GM15510 (cell line): ENCODE measurements around the gene ASF1B.

Experiments
- POLR2A ChIP-seq: IDR thresholded peaks from 3 replicates; pipeline ENCODE4 v1.6.1; 2011; ENCODE audit warnings: borderline replicate concordance; ENCODE audit not compliant: insufficient read length; ENCODE audit errors: extremely low read depth

Gene ASF1B

DNA sequence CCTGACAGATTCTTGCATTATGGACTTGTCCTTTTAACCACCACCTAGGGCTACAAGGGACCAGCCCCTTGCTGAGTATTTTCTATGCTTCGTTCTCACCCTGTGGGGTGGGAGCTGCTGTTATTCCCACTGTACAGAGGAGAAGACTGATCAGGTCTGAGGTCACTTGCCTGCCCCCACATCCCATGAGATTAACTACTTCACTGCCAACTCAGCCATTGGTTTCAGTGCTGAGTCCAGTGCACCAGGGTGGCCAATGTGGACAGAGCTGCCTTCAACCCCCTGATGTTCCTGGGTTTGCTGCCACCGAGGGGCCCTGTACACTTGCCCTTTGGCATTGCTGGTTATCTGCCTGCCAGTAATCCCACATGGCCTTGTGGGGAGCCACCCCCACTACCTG is 25.7 kb downstream of the ASF1B start:
- no peak for TF ChIP-seq POLR2A

DNA sequence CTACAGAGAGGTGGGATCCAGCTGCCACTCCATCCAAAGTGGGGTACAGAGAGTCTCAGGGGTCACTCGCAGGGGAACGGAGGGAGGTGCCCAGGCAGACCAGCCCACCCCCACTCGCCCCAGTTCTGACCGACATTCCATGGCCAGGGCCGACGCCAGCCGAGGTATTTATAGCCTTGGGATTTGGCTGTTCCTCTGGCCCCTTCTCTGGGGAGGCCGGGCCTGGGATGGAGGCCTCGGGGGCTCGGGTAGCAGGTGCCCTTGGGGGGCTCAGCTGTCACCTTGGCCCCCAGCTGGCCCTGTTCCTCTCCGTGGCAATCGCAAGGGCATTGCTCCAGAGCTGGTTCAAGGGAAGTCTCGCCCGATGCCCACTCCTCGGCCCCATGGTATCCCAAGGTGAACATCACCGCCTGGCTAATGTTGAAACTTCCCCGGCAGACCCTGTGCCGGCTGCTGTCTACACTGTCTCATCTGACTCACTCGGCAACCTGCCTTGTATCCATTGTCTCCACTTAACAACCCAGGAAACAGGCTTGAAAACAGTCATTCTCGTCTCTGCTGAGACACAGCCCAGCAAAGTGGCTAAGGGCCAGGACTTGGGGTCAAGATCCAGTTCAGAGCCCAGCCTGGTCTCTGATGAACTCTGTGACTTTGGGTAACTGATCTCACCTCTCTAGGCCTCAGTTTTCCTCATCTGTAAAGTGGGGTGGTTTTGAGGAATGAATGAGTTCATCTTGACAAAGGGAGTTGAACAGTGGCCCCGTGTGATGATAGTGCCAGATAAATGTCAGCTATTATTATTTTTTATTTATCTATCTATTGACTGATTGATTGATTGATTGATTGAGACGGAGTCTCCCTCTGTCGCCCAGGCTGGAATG is 28.6 kb downstream of the ASF1B start:
- no peak for TF ChIP-seq POLR2A

DNA sequence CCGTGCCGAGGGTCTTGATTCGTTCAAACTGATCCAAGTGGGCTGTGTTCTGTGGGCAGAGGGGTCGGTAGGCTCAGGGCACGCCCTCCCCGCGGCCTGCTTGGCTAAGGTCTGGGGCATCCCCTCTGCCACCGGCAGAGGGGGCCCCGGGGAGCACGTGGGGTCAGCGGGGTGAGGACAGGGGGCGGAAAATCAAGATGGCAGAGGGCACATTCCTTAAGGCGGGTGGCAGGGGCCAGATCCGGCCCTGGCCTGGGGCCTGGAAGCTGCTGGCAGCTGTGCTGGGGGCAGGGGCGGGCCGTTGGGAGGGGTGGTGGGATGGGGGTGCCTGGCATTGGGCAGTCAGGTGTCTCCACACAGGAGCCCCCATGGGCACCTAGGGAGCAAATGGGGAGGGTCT is 29.5 kb downstream of the ASF1B start:
- no peak for TF ChIP-seq POLR2A

DNA sequence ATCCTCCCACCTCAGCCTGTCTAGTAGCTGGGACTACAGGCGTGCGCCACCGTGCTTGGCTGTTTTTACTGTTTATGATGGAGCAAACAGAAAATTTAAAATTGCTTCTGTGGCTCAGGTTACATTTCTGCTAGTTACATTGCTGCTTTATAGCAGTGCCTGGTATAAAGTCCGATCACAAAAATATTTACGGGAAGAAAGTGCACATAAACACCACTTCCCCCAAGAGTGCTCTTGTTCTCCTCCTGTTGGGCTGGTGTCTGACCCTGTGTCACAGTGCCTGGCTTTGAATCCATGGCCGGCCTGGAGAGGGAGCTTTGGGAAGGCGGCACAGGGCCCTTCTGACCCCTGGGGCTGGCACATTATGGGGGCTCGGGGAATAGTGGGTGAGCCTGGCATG is 30.7 kb downstream of the ASF1B start:
- no peak for TF ChIP-seq POLR2A

DNA sequence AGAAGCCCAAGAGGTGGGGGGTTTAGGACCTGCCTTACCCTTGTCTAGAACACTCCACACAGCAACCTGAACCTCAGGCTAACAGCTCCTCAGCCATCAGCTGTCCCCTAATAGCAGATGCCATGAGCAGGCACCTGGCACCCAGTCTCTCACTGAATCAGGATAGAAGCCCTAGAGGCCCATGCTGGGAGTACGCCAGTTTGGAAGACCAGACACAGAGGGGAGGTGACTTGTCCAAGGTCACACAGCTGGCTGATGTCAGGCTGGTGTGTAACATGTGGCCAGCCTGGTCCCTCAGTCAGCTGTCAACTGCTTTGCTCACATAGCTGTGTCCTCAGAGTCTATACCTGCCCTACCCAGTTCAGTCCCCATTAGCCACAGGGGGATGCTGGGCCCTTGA is 33.1 kb downstream of the ASF1B start:
- no peak for TF ChIP-seq POLR2A

DNA sequence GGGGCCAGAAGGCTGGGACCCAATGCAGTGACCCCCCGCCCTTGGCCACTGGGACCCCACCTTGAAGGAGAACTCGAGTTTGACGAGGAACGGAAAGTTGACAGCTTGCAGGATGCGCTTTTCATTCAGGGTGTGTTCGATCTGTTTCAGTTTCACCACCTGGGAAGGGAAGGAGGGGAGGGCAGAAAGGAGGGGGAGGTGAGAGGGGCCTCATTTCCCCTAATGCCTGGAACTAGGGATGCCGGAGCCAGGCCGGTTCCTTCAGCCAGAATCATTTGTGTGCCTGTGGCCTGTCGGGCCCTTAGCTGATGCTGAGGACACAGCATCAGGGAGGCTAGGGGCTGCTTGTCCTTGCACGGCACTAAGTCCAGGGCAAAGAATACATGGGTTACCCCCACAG is 33.6 kb downstream of the ASF1B start:
- TF ChIP-seq POLR2A, result no peak

DNA sequence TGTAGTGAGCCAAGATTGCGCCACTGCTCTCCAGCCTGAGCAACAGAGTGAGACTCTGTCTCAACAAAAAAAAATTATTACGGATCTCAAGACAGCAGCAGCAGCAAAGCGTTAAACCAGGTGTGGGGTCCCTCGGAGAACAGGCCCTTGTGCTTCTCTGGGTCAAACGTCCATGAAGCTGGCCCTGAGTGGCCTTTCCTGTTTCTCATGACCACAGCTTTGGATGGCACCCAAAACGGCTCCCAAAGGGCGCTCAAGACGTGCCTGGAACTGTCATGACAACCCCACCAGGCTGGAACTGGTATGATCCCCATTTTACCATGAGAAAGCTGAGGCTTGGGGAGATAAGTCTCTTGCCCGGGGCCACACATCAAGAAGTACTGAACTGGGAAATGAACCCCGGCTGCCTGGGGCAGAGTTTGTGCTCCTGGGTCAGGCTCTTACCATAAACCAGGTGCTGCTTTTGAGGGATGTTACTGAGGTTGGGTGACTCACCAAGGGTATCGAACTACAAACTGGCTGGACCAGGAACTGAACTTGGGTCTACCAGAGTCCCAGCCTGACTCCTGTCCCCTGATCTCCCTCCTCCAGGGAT is 34.2 kb downstream of the ASF1B start:
- no peak for TF ChIP-seq POLR2A

DNA sequence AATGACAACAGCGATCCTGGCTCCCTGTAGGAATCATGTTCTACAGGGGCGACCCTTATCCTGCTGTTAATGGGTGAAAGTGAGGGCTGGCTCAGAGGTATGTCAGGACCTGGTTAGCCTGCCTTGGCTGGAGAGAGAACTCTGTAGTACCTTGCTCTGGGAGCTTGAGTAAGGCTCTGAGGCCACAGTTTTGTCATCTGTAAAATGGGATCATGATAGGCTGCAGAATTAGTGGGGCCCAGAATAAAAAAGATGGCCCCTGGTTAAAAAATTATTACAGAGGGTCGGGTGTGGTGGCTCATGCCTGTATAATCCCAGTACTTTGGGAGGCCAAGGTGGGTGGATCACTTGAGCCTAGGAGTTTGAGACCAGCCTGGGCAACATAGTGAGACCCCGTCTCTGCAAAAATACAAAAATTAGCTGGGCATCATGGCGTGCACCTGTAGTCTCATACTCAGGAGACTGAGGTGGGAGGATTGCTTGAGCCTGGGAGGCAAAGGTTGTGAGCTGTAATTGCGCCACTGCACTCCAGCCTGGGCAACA is 35.3 kb downstream of the ASF1B start:
- no peak for TF ChIP-seq POLR2A

DNA sequence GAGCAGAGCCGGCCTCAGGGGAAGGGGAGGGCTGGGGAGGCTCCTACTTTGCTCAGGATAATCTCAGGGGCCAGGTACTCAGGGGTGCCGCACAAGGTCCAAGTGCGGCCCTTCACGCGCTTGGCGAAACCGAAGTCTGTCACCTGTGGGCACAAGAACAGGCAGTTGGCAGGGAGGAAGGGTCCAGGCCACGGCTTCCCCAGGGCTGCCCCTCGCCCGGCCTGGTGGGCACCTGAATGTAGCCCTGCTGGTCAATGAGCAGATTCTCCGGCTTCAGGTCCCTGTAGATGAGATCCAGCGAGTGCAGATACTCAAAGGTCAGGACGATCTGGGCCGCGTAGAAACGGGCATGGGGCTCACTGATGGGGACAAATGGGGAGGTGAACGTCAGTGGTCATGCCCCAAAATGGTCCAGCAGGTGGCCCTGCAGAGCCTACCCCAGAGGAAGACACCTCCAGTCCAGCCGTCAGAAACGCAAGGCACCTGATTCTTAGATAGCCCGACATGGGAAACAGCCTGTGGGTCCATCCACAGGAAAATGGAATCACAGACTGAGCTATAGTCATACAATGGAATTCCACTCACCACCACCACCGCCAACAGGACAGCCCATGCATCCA is 38.7 kb downstream of the ASF1B start:
- no peak for TF ChIP-seq POLR2A

DNA sequence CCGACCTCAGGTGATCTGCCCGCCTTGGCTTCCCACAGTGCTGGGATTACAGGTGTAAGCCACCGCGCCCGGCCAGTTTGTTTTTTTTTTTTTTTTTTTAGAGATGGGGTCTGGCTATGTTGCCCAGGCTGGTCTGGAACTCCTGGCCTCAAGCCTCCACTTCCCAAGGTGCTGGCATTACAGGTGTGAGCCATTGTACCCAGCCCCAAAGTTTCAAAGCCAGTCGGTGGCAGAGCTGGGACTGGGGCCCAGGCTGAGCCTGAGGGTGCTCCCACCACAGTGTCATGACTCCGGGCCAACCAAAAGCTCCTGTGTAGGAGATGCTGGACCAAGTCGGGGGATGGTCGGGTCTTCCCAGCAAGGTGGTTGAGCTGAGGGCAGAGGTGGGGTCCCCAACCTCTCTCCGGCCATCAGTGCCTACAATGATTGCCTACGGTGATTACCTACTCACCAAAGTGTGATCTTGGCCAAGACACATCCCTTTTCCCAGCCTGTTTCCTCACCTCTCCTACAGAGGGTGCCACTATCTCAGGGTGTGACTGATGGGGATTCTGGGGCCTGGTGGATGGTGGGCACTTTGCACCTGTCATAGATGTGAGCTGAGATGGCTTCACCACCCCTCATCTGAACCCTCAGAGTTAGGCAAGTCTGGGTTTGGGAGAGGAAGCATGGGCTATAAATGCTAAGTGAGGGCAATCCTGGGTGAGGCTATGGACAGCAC is 40.0 kb downstream of the ASF1B start:
- no peak for TF ChIP-seq POLR2A

DNA sequence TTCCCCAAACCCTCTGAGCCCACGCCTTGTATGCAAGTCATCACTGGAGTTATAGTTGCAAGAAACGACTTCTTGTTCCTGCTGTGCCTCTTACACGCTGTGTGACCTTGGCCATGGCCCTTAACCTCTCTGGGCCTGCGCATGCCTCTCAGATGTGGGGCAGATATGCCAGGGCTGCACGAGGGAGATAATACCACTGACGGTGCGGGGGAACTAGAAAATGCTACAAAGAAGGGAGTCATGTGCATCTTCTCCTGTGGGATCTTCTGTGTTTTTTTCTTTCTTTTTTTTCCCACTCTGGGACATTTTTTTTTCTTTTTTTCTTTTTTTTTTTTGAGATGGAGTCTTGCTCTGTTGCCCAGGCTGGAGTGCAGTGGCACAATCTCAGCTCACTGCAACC is 41.5 kb downstream of the ASF1B start:
- no peak for TF ChIP-seq POLR2A

DNA sequence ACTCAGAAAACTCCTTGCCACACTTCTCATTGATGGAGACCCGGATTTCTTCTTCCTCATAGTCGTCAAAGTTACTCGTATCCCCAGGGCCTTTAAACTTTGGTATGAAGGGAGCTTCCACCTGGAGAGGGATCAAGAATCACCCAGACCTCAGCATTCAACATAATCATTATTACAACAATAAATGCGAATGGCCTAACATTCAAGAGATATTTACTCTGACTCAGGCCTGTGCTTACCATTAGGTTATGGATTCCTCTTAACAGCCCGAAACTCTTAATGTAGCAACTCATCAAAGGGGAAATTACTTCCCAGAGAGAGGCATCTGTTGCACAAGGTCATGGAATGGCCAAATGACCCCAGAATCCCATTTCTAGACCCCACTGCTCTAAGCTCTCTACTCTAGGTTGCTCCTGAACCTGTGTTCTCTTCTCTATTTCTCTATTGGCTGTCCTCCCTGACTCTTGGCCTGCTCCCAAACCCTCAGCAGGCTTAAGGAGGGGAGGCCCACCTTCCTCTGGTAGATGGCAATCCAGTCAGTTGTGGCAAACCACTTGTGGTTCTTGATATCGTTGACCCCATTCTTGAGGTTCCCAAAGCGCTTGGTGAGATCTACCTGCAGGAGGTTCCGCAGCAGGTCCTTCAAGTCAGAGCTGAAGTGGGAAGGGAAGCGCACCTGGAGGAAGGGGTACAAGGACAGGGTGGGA is 43.1 kb downstream of the ASF1B start:
- TF ChIP-seq POLR2A, result no peak

DNA sequence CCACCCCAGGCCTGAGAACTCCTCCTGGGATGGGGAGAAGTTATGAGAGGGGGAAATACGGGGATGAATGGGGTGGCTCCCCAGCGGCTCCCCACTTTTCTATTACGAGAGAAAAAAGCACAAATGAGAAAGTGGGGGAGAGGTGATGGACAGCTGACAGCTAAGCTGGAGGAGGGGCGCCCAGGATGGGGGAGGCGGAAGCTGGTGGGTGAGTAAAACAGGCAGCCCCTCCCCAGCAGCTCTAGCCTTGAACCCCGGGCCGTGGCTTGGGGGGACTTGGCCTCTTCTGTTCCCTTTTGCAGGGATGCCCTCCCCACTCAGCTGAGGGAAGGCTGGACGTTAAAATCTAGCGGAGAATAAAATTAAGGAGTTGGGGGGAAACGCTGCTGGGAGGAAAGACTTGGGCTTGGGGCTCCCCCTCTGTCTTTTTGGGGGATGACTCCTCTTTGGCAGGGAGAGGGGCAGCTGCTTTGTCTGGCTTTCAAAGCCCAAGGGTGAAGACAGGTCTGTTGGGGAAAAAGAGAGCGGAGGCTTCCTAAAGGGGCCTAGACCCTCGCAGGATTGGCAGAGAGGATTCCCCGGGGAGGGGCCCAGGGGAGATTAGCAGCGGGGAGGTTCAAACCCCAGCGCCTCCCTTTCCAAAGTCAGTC is 44.5 kb downstream of the ASF1B start:
- TF ChIP-seq POLR2A, result no peak
